SK-N-SH (cell line): Measurements from ENCODE around the gene YBX2. TPM values are rescaled to one million over a fixed set of nuclear protein-coding genes. Genes with fewer than 3 reads are reported as not detected.
A peak's percentile ranks its signal among the peaks of the same experiment; 100 is the strongest.

Experiments
- CTCF ChIA-PET: fragments of 300-600, 350-600 bp; formaldehyde crosslinking; extraction: SDS; loops from one replicate; lab custom pipeline; 2021; lab: Yijun Ruan, JAX
- POLR2A ChIA-PET: fragments of 350-600 bp; sonication (Branson Sonifier 250); formaldehyde crosslinking; extraction: SDS; loops from one replicate; lab custom pipeline; 2020; ENCODE audit warnings: antibody characterized with exemption, inconsistent platforms; lab: Yijun Ruan, JAX
- DNase-seq: peaks from one replicate; pipeline ENCODE4 v3.0.0; 2012
- H2AFZ ChIP-seq: fragments of 200-600 bp; sonication (generic); 2 replicates; pipeline ENCODE4 v1.8.1; 2016; ENCODE audit warnings: antibody characterized with exemption, mild to moderate bottlenecking, low read depth
- H3F3A ChIP-seq: fragments of 200-600 bp; sonication (generic); replicated peaks from 2 replicates; pipeline ENCODE3; 2016; ENCODE audit warnings: antibody characterized with exemption, mild to moderate bottlenecking; ENCODE audit not compliant: insufficient read depth
- H3K27ac ChIP-seq, 2 experiments: fragments of 200-500 bp in 1 of 2; fragments of 200-600 bp in 1 of 2; sonication (Bioruptor generic) in 1 of 2; sonication (generic), shearing (Covaris generic) in 1 of 2; 2 replicates each; pipeline versions ENCODE4 v1.5.1 to v1.6.1; 2014 to 2016; ENCODE audit warnings: low read depth in 2 of 2, inconsistent platforms in 1 of 2, low read length in 1 of 2, mild to moderate bottlenecking in 1 of 2, mixed read lengths in 1 of 2
- H3K27me3 ChIP-seq: fragments of 200-600 bp; sonication (generic), shearing (Covaris generic); 2 replicates; pipeline ENCODE4 v1.6.1; 2016; ENCODE audit warnings: mixed run types; ENCODE audit not compliant: insufficient read depth
- H3K36me3 ChIP-seq, 2 experiments: fragments of 200-500 bp in 1 of 2; fragments of 200-600 bp in 1 of 2; sonication (Bioruptor generic) in 1 of 2; sonication (generic) in 1 of 2; replicated peaks in 1 of 2; 2 replicates each; pipeline versions ENCODE3 to v1.5.1; 2014 to 2016; ENCODE audit warnings: low read length in 1 of 2, mild to moderate bottlenecking in 1 of 2; ENCODE audit not compliant: insufficient read depth in 2 of 2, control insufficient read depth in 1 of 2
- H3K4me1 ChIP-seq, 2 experiments: fragments of 200-500 bp in 1 of 2; fragments of 200-600 bp in 1 of 2; sonication (Bioruptor generic) in 1 of 2; sonication (generic), shearing (Covaris generic) in 1 of 2; 2 replicates each; pipeline versions ENCODE4 v1.5.1 to v1.6.1; 2014 to 2016; ENCODE audit warnings: low read depth in 1 of 2, low read length in 1 of 2, mixed run types in 1 of 2; ENCODE audit not compliant: insufficient read depth in 2 of 2, control insufficient read depth in 1 of 2
- H3K4me2 ChIP-seq: fragments of 200-600 bp; sonication (generic), shearing (Covaris generic); 2 replicates; pipeline ENCODE4 v1.6.1; 2017; ENCODE audit warnings: mixed run types
- H3K4me3 ChIP-seq, 2 experiments: fragments of 200-500 bp in 1 of 2; fragments of 200-600 bp in 1 of 2; sonication (Bioruptor generic) in 1 of 2; sonication (generic), shearing (Covaris generic) in 1 of 2; 2 replicates each; pipeline versions ENCODE4 v1.5.1 to v1.8.1; 2014 to 2016; ENCODE audit warnings: low read depth in 2 of 2, inconsistent platforms in 1 of 2, low read length in 1 of 2, mild to moderate bottlenecking in 1 of 2, mixed read lengths in 1 of 2, moderate library complexity in 1 of 2
- H3K79me2 ChIP-seq: fragments of 200-600 bp; sonication (generic); 2 replicates; pipeline ENCODE4 v1.8.1; 2017; ENCODE audit warnings: mild to moderate bottlenecking; ENCODE audit not compliant: insufficient read depth
- H3K9ac ChIP-seq: fragments of 200-600 bp; sonication (generic); 2 replicates; pipeline ENCODE4 v1.6.1; 2017; ENCODE audit warnings: mixed run types
- H3K9me2 ChIP-seq: fragments of 200-600 bp; sonication (generic); 2 replicates; pipeline ENCODE4 v1.6.1; 2017; ENCODE audit warnings: mixed run types
- H3K9me3 ChIP-seq: fragments of 200-600 bp; sonication (generic); 2 replicates; pipeline ENCODE4 v1.6.1; 2017; ENCODE audit warnings: mixed run types, mild to moderate bottlenecking, moderate library complexity
- H4K20me1 ChIP-seq: fragments of 200-600 bp; sonication (generic); 2 replicates; pipeline ENCODE4 v1.6.1; 2017; ENCODE audit warnings: mild to moderate bottlenecking, mixed run types; ENCODE audit not compliant: insufficient read depth
- EZH2phosphoT487 ChIP-seq: fragments of 200-600 bp; sonication (generic); IDR thresholded peaks from 2 replicates; pipeline ENCODE4 v1.6.1; 2017; ENCODE audit warnings: low read depth, mixed run types, mild to moderate bottlenecking, antibody characterized with exemption, moderate library complexity, borderline replicate concordance
- FOSL2 ChIP-seq: IDR thresholded peaks from 2 replicates; pipeline ENCODE4 v1.4.0; 2012; ENCODE audit warnings: low read depth, mild to moderate bottlenecking, moderate library complexity, borderline replicate concordance
- FOXJ3 ChIP-seq: sonication (generic); formaldehyde crosslinking; IDR thresholded peaks from 2 replicates; pipeline ENCODE4 v1.5.1; 2020; ENCODE audit warnings: mild to moderate bottlenecking, missing genetic modification reagents
- GABPA ChIP-seq: IDR thresholded peaks from 2 replicates; pipeline ENCODE4 v1.4.0; 2012; ENCODE audit warnings: low read depth, mild to moderate bottlenecking
- GATA2 ChIP-seq: sonication (generic); formaldehyde crosslinking; IDR thresholded peaks from 2 replicates; pipeline ENCODE4 v1.5.0; 2020; ENCODE audit warnings: mild to moderate bottlenecking, missing genetic modification reagents
- NRF1 ChIP-seq: IDR thresholded peaks from 2 replicates; pipeline ENCODE4 v1.6.1; 2012; ENCODE audit warnings: low read depth, mild to moderate bottlenecking, low read length
- POLR2AphosphoS5 ChIP-seq: IDR thresholded peaks from 2 replicates; pipeline ENCODE4 v1.6.1; 2012; ENCODE audit warnings: low read depth, low read length
- RAD21 ChIP-seq: IDR thresholded peaks from 2 replicates; pipeline ENCODE4 v1.6.1; 2012; ENCODE audit warnings: mild to moderate bottlenecking, low read length
- RCOR1 ChIP-seq: fragments of 150-350 bp; IDR thresholded peaks from 2 replicates; pipeline ENCODE4 v1.6.1; 2017; ENCODE audit warnings: antibody characterized with exemption, low read length
- RFX5 ChIP-seq: IDR thresholded peaks from 2 replicates; pipeline ENCODE4 v1.6.1; 2012; ENCODE audit warnings: mild to moderate bottlenecking, improper control_type of control experiment, low read length
- SIN3A ChIP-seq: IDR thresholded peaks from 2 replicates; pipeline ENCODE4 v1.6.1; 2012; ENCODE audit warnings: low read depth, mild to moderate bottlenecking, low read length, moderate library complexity, borderline replicate concordance
- TAF1 ChIP-seq: IDR thresholded peaks from 2 replicates; pipeline ENCODE4 v1.6.1; 2012; ENCODE audit warnings: low read depth, mild to moderate bottlenecking, low read length, moderate library complexity, borderline replicate concordance
- WGBS: methylation state at CpG from one replicate; pipeline ENCODE4 v1.1.6; 2017; ENCODE audit warnings: low lambda C conversion rate; 5-methylcytosine and 5-hydroxymethylcytosine counted together
- polyA plus RNA-seq, 3 experiments: library from polyadenylated mRNA; depleted of rRNA; stranded (reverse); fragments of >200 nt; gene quantifications; 2 replicates each; pipeline ENCODE4 v1.2.3, GENCODE V29; 2012
- TF ChIP-seq, protein P1 (sequence below): IDR thresholded peaks from 2 replicates; pipeline ENCODE4 v1.4.0; 2012; ENCODE audit warnings: low read depth, borderline replicate concordance
- TF ChIP-seq, protein P2 (sequence below): fragments of 200-600 bp; sonication (generic); IDR thresholded peaks from 2 replicates; pipeline ENCODE4 v1.6.1; 2017; ENCODE audit warnings: antibody characterized with exemption, mild to moderate bottlenecking, moderate library complexity
- TF ChIP-seq, protein P3 (sequence below): IDR thresholded peaks from 2 replicates; pipeline ENCODE4 v1.6.1; 2012; ENCODE audit warnings: mild to moderate bottlenecking, low read depth, low read length, moderate library complexity

YBX2 gene
- polyA plus RNA-seq, 1 of the 3 experiments (the other 2 are of a cell fraction) = 0.54 TPM

DNA sequence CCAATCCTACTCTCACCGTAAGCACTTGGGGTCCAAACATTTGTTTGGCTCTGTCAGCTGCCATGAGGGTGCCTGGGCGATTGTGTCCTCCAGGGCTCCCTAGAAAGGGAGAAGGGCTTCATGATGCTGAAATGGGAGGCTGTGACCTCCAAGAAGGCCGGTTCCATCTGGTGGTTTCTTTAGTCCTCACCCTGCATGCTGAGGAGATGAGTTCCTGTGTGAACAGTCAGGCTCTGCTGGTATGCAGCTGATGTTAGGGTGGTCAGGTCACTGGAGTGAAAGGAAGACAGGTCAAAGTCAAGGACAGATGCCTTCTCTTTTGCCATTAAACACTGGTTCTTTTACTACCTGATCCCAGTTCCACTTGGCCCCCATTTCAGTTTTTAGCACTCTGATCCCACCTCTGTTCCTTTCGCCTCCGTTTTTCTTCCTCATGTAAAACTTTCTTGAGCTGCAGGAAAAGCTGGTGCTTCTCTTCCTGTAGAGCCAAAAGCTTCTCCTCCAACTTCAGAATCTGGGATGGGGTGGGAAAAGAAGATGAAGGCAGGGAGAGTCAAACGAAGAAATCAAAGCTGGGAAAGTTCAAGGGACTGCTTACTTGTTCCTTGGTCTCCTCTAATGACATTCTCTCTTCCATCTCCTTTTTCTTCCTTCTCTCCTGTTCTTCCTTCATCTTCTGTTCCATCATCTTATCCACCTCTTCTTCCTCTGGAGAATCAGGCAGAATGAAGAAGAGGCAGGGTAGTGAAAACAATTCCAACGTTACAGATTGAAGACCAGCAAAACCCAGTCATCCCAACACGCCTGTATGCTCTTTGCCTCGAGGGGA lies 19.7 kb upstream of the YBX2 start:
- DNase-seq = no peak
- H4K20me1 ChIP-seq = peaks cover 54% of the 10 kb centered on the region
- peaks cover 54% of the 10 kb centered on the region for H3K79me2 ChIP-seq
- H3K4me1 ChIP-seq = peaks cover 23 to 47% of the 10 kb centered on the region in 2 experiments
- peak overlapping the region; percentile 76 to 90 for H3K27ac ChIP-seq
- TF ChIP-seq, protein P1, sequence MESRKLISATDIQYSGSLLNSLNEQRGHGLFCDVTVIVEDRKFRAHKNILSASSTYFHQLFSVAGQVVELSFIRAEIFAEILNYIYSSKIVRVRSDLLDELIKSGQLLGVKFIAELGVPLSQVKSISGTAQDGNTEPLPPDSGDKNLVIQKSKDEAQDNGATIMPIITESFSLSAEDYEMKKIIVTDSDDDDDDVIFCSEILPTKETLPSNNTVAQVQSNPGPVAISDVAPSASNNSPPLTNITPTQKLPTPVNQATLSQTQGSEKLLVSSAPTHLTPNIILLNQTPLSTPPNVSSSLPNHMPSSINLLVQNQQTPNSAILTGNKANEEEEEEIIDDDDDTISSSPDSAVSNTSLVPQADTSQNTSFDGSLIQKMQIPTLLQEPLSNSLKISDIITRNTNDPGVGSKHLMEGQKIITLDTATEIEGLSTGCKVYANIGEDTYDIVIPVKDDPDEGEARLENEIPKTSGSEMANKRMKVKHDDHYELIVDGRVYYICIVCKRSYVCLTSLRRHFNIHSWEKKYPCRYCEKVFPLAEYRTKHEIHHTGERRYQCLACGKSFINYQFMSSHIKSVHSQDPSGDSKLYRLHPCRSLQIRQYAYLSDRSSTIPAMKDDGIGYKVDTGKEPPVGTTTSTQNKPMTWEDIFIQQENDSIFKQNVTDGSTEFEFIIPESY = no peak
- TF ChIP-seq NRF1 (no peak), POLR2AphosphoS5 (0 out of 2 replicates have a peak, but pooled peaks have one; percentile 1), RCOR1 (no peak), RAD21 (no peak)
- TF ChIP-seq, all 33 proteins: peak for 1
- peaks cover 56% of the 10 kb centered on the region for H3F3A ChIP-seq
- ChIA-PET POLR2A (interaction anchor here (0.8 to 2.6 kb wide), 2 partner anchors 11 to 15 kb away, joined by 3 to 11 read pairs; partner anchors contain the start of gene NEURL4), CTCF (interaction anchor here (0.9 to 2.9 kb wide), 10 partner anchors 9 to 100 kb away, joined by 3 to 12 read pairs (median 3); no protein-coding TSS in a partner anchor)
- H3K9ac ChIP-seq = peak overlapping the region; percentile 80
- no peaks in the 10 kb centered on the region for H3K9me3 ChIP-seq
- 38% methylated on average over 8 of the region's 9 CpGs for WGBS
- H2AFZ ChIP-seq = no peak overlapping the region
- no peaks in the 10 kb centered on the region for H3K27me3 ChIP-seq
- H3K36me3 ChIP-seq = peaks cover 59% of the 10 kb centered on the region in 2 experiments
- no peaks in the 10 kb centered on the region for H3K9me2 ChIP-seq
- H3K4me3 ChIP-seq = peak overlapping the region; percentile 88 to 94
- peak overlapping the region; percentile 99 for H3K4me2 ChIP-seq

DNA sequence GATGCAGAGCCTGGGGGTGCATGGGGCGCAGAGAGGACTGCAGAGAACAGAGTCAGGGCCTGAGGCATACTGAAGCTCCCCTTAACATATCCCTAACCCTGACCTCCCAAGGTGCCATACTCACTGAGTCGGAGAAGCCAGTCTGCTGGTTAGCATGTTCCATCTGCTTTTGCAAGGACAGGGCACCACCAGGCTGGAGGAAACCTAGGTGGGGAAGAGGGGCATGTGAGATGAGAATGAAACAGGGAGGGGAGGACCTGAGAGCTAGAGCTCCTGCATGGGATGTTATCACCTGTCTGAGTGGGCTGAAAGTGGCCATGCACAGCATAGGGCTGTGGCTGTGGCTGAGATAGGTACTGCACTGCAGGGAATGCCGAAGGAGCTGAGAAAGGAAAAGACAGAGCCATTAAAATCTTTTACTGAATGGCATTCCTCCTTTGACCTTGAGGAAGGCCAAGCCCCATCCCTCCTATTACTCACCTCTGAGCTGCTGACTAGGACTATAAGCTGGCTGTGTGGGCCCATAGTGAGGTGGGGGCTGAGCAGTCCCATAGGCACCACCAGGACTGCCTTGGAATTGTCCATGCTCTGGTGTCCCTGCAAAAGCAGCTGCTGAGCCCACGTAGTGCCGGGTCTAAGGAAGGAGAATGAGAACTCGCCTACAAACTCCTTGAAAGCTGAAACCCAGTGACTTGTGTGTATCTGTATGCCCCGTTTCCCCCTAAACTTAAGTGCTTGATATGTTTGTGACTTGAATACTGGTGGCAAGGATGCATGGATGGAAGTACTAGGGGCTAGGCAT lies 18.9 kb upstream of the YBX2 start:
- ChIA-PET CTCF (interaction anchor here (0.6 to 2.2 kb wide), 9 partner anchors 11 to 99 kb away, joined by 3 to 7 read pairs (median 3); no protein-coding TSS in a partner anchor), POLR2A (interaction anchor here (0.8 to 1.2 kb wide), 2 partner anchors 12 to 16 kb away, joined by 3 to 6 read pairs; partner anchors contain the start of gene NEURL4)
- Histone ChIP-seq H3K36me3 (peaks cover 53 to 59% of the 10 kb centered on the region in 2 experiments), H3K9me2 (no peaks in the 10 kb centered on the region), H3K4me1 (peaks cover 23 to 49% of the 10 kb centered on the region in 2 experiments), H4K20me1 (peaks cover 62% of the 10 kb centered on the region), H3K4me2 (peak overlapping the region; percentile 99; the same call in 1 of the 2 replicates), H2AFZ (no peak overlapping the region), H3K79me2 (peaks cover 62% of the 10 kb centered on the region), H3F3A (peaks cover 63% of the 10 kb centered on the region), H3K27ac (peak overlapping the region in 1 of 2 experiments; percentile 8; a peak in 2 of 4 replicates), H3K27me3 (no peaks in the 10 kb centered on the region), H3K4me3 (peak overlapping the region in 1 of 2 experiments; percentile 94; a peak in 1 of 4 replicates), H3K9me3 (no peaks in the 10 kb centered on the region), H3K9ac (no peak overlapping the region)
- no peak for DNase-seq
- 78% methylated on average over 6 of the region's 7 CpGs for WGBS
- TF ChIP-seq SIN3A (no peak), POLR2AphosphoS5 (peak; percentile 50; the same call in 1 of the 2 replicates), EZH2phosphoT487 (no peak), RFX5 (no peak), FOXJ3 (CRISPR knock-in tag) (no peak), GABPA (no peak), TAF1 (no peak), FOSL2 (no peak), GATA2 (CRISPR knock-in tag) (no peak)
- TF ChIP-seq, protein P2, sequence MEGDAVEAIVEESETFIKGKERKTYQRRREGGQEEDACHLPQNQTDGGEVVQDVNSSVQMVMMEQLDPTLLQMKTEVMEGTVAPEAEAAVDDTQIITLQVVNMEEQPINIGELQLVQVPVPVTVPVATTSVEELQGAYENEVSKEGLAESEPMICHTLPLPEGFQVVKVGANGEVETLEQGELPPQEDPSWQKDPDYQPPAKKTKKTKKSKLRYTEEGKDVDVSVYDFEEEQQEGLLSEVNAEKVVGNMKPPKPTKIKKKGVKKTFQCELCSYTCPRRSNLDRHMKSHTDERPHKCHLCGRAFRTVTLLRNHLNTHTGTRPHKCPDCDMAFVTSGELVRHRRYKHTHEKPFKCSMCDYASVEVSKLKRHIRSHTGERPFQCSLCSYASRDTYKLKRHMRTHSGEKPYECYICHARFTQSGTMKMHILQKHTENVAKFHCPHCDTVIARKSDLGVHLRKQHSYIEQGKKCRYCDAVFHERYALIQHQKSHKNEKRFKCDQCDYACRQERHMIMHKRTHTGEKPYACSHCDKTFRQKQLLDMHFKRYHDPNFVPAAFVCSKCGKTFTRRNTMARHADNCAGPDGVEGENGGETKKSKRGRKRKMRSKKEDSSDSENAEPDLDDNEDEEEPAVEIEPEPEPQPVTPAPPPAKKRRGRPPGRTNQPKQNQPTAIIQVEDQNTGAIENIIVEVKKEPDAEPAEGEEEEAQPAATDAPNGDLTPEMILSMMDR = peak; percentile 27; the same call in 1 of the 2 replicates
- TF ChIP-seq, protein P3, sequence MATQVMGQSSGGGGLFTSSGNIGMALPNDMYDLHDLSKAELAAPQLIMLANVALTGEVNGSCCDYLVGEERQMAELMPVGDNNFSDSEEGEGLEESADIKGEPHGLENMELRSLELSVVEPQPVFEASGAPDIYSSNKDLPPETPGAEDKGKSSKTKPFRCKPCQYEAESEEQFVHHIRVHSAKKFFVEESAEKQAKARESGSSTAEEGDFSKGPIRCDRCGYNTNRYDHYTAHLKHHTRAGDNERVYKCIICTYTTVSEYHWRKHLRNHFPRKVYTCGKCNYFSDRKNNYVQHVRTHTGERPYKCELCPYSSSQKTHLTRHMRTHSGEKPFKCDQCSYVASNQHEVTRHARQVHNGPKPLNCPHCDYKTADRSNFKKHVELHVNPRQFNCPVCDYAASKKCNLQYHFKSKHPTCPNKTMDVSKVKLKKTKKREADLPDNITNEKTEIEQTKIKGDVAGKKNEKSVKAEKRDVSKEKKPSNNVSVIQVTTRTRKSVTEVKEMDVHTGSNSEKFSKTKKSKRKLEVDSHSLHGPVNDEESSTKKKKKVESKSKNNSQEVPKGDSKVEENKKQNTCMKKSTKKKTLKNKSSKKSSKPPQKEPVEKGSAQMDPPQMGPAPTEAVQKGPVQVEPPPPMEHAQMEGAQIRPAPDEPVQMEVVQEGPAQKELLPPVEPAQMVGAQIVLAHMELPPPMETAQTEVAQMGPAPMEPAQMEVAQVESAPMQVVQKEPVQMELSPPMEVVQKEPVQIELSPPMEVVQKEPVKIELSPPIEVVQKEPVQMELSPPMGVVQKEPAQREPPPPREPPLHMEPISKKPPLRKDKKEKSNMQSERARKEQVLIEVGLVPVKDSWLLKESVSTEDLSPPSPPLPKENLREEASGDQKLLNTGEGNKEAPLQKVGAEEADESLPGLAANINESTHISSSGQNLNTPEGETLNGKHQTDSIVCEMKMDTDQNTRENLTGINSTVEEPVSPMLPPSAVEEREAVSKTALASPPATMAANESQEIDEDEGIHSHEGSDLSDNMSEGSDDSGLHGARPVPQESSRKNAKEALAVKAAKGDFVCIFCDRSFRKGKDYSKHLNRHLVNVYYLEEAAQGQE = no peak
